ENCODE results near the gene AGT.
"Not testable (repeated sequence)": the region's sequence is repeated elsewhere in the genome, so short reads cannot be mapped to it uniquely, and the experiment has no call there.

AGT gene

GRCh38 chr1:230743899-230744298, 30.0 kb upstream of the AGT start:
- no peak for DNase-seq

- no peak for DNase-seq
Observed at GRCh38 chr1:230739564-230740290, 25.8 kb upstream of the AGT start.

DNA sequence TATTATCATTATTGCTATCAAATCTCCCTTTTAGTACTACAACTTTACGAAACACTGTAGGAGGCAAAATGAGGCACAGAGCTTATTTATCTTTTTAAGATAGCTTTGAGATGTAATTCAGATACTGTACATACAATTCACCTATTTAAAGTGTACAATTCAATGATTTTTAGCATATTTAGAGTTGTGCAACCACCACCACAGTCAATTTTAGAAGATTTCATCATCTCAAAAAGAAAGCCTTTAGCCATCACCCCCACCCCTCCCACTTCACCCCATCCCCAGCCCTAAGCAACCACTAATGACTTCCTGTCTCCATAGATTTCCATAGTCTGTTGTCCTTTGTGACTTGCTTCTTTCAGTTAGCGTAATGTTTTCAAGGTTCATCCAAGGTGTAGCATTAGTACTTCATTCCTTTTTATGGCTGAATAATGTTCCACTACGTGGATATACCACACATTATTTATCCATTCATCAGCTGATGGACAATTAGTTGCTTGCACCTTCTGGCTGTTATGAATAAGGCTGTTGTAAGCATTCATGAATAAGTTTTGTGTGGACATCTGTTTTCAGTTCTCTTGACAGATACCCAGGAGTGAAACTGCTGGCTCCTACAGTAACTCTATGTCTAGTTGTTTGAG, 23.8 kb upstream of the AGT start:
- DNase-seq: no peak

GRCh38 chr1:230735447-230735846, 21.5 kb upstream of the AGT start:
- DNase-seq: no peak

GRCh38 chr1:230730977-230731376, 17.1 kb upstream of the AGT start:
- DNase-seq: no peak

GRCh38 chr1:230728710-230729392, 14.9 kb upstream of the AGT start:
- no peak for DNase-seq

GRCh38 chr1:230725256-230726012, 11.5 kb upstream of the AGT start:
- DNase-seq: no peak

DNA sequence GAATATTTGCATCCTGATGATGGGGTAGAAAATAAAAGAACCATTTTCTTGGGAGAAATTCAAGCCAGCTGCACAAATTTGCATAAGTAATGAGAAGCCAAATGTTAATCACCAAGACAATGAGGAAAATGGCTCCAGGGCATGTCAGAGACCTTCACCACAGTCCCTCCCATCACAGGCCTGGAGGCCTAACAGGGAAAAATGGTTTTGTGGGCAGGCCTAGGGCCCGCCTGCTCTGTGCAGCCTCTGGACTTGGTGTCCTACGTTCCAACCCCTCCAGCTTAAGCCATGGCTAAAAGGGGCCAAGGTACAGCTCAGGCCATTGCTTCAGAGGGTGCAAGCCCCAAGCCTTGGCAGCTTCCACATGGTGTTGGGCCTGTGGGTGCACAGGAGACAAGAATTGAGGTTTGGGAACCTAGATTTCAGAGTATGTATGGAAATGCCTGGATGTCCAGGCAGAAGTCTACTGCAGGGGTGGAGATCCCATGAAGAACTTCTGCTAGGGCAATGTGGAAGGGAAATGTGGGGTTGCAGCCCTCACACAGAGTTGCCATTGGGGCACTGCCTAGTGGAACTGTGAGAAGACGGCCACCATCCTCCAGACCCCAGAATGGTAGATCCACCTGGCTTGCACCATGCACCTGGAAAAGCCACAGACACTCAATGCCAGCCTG, 8.1 kb upstream of the AGT start:
- not testable (repeated sequence) for DNase-seq

GRCh38 chr1:230717251-230717650, 3.3 kb upstream of the AGT start:
- DNase-seq: no peak

GRCh38 chr1:230716453-230716852, 2.5 kb upstream of the AGT start:
- DNase-seq: not testable (repeated sequence)

DNA sequence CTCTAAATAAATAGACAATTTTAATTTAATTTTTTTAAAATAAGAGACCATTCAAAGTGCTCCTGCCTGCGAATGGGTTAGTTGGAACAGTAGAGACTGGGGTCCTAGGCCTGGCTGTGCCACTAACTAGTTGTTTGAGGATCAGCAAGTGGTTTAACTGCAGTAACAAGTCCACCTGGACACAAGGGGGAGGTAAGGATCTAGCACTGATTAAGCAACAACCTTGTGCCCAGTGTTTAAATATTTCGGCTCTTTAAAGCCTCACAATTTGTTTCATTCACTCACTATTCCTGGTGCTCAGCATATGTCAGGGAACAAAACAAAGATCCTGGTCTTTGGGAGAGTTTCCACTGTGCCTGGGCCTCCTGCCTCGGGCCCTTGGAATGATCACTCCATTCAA, 1.6 kb upstream of the AGT start:
- no peak for DNase-seq

GRCh38 chr1:230713547-230713914, 391 bp downstream of the AGT start:
- no peak for DNase-seq

GRCh38 chr1:230713138-230713537, 784 bp downstream of the AGT start:
- DNase-seq: no peak

DNA sequence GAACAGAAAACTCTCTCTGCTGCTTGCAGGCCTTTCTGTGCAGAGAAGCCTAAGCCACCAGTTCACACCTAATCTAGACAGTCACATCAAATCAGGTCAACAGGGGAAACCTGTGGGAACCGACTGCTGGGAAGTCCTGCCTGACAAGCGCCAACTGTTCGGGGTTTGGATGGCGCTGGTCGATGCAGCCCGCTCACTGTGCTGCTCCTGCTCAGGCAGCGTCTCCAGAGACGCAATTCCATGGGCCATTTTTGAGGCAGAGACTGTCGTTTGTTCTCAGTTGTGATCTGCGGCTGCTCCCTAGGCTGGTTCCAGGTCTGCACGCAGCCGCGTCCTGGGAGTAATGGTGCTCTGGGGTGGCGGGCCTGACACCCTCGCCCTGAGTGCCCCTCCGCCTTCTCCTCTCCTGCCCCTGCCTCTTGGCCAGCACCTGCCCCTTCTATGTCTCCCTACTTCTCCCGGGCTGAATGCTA, 1.4 kb downstream of the AGT start:
- DNase-seq: no peak

- DNase-seq: no peak
Observed at GRCh38 chr1:230711245-230711644, 2.7 kb downstream of the AGT start.

- DNase-seq: no peak
Observed at GRCh38 chr1:230710543-230710904, 3.4 kb downstream of the AGT start.

GRCh38 chr1:230709619-230710542, 4.0 kb downstream of the AGT start:
- DNase-seq: no peak

- no peak for DNase-seq
Observed at GRCh38 chr1:230708631-230709580, 5.0 kb downstream of the AGT start.

- no peak for DNase-seq
Observed at GRCh38 chr1:230707732-230708630, 5.9 kb downstream of the AGT start.
